Endothelial cell of umbilical vein (primary cell): Measurements from ENCODE around the gene CNEP1R1. TPM values are rescaled to one million over a fixed set of nuclear protein-coding genes. Genes with fewer than 3 reads are reported as not detected.

Source experiments
- BruUV-seq: library from RNA; stranded (reverse); fragments of 400-500 nt; replicated peaks from 2 replicates; lab custom pipeline; 2021; lab: Mats Ljungman, UMichigan
- CTCF ChIA-PET: fragments of 300-600, 350-600 bp; sonication (Branson Sonifier 250); formaldehyde crosslinking; loops from one replicate; lab custom pipeline; 2021; ENCODE audit warnings: antibody characterized with exemption, inconsistent platforms; lab: Charles Lee
- POLR2A ChIA-PET: fragments of 300-600, 350-600 bp; sonication (Branson Sonifier 250); formaldehyde crosslinking; loops from one replicate; lab custom pipeline; 2021; ENCODE audit warnings: antibody characterized with exemption, inconsistent platforms; lab: Charles Lee
- DNase-seq: peaks from one replicate; pipeline ENCODE4 v3.0.0-alpha.2; 2011; ENCODE audit warnings: low read depth, low spot score
- FAIRE-seq: peaks from 2 replicates; lab custom pipeline; 2011; peaks lifted over from hg19 to GRCh38; lab: Jason Lieb, UNC
- H2AFZ ChIP-seq: 2 replicates; pipeline ENCODE4 v1.6.0; 2012; ENCODE audit warnings: low read depth, low read length, control low read depth, inconsistent platforms
- H3K27ac ChIP-seq: 2 replicates; pipeline ENCODE4 v1.5.1; 2011; ENCODE audit warnings: low read depth, mild to moderate bottlenecking, control low read depth, low read length, moderate library complexity; ENCODE audit not compliant: insufficient read depth
- H3K27me3 ChIP-seq, 2 experiments: 2 replicates each; pipeline versions ENCODE4 v1.6.0 to v1.6.1; 2011; ENCODE audit warnings: low read length in 2 of 2, mixed read lengths in 1 of 2; ENCODE audit not compliant: control insufficient read depth in 2 of 2, insufficient read depth in 2 of 2
- H3K36me3 ChIP-seq, 2 experiments: 2 replicates in 1 of 2; 3 replicates in 1 of 2; pipeline ENCODE4 v1.5.1; 2011; ENCODE audit warnings: low read length in 2 of 2, mild to moderate bottlenecking in 1 of 2, moderate library complexity in 1 of 2; ENCODE audit not compliant: control insufficient read depth in 2 of 2, insufficient read depth in 2 of 2; ENCODE audit errors: extremely low read depth in 1 of 2
- H3K4me1 ChIP-seq: 3 replicates; pipeline ENCODE4 v1.5.1; 2011; ENCODE audit warnings: mild to moderate bottlenecking, low read length; ENCODE audit not compliant: control insufficient read depth, insufficient read depth; ENCODE audit errors: extremely low read depth
- H3K4me2 ChIP-seq: 2 replicates; pipeline ENCODE4 v1.6.1; 2011; ENCODE audit warnings: low read length, control low read depth, mixed read lengths; ENCODE audit not compliant: insufficient read depth
- H3K4me3 ChIP-seq, 3 experiments: fragments of 200-600 bp in 1 of 3; sonication (generic), shearing (Covaris generic) in 1 of 3; replicated peaks in 1 of 3; 2 replicates each; pipeline ENCODE4 v1.5.1; 2011 to 2016; ENCODE audit warnings: control low read depth in 3 of 3, low read length in 3 of 3, mild to moderate bottlenecking in 2 of 3, inconsistent platforms in 1 of 3, low read depth in 1 of 3, moderate library complexity in 1 of 3; ENCODE audit not compliant: insufficient read depth in 1 of 3
- H3K79me2 ChIP-seq: 2 replicates; pipeline ENCODE4 v1.6.0; 2012; ENCODE audit warnings: low read length, inconsistent platforms; ENCODE audit not compliant: control insufficient read depth, insufficient read depth
- H3K9ac ChIP-seq: replicated peaks from 2 replicates; pipeline ENCODE3; 2011; ENCODE audit warnings: low read length, control low read depth; ENCODE audit not compliant: insufficient read depth; ENCODE audit errors: extremely low read depth
- H3K9me1 ChIP-seq: replicated peaks from 3 replicates; pipeline ENCODE4 v1.6.0; 2011; ENCODE audit warnings: mild to moderate bottlenecking, low read length; ENCODE audit not compliant: control insufficient read depth, insufficient read depth; ENCODE audit errors: extremely low read depth
- H3K9me3 ChIP-seq: replicated peaks from 2 replicates; pipeline ENCODE4 v1.5.1; 2012; ENCODE audit warnings: low read length, inconsistent platforms; ENCODE audit not compliant: control insufficient read depth, insufficient read depth
- H4K20me1 ChIP-seq: replicated peaks from 2 replicates; pipeline ENCODE3; 2011; ENCODE audit warnings: mild to moderate bottlenecking, low read length; ENCODE audit not compliant: control insufficient read depth, insufficient read depth; ENCODE audit errors: extremely low read depth
- FOS ChIP-seq: IDR thresholded peaks from 2 replicates; pipeline ENCODE4 v1.6.1; 2011; ENCODE audit warnings: mild to moderate bottlenecking, low read length, moderate library complexity, borderline replicate concordance; ENCODE audit not compliant: insufficient read depth
- JUN ChIP-seq: IDR thresholded peaks from 2 replicates; pipeline ENCODE4 v1.6.1; 2011; ENCODE audit warnings: borderline replicate concordance, low read depth; ENCODE audit not compliant: insufficient read length, insufficient read depth
- POLR2AphosphoS5 ChIP-seq: IDR thresholded peaks from 2 replicates; pipeline ENCODE4 v1.6.1; 2012; ENCODE audit warnings: low read depth, mild to moderate bottlenecking, control low read depth, low read length, moderate library complexity; ENCODE audit not compliant: insufficient read depth
- dilution Hi-C: fragments of 300-500 bp; cut with MboI; formaldehyde crosslinking; loops from one replicate; pipeline ENCODE4 v1.15.0; 2019; ENCODE audit warnings: low sequenced_read_pairs; ENCODE audit not compliant: extremely low pct_ligation_motif_present
- intact Hi-C: fragments of 100-400 bp; cut with micrococcal nuclease; formaldehyde crosslinking; loops from one replicate; pipeline ENCODE4 v1.10.0; 2022
- polyA plus RNA-seq, 4 experiments: library from polyadenylated mRNA; depleted of rRNA in 3 of 4; stranded (reverse) in 3 of 4; unstranded in 1 of 4; fragments of >200 nt; gene quantifications; 2 replicates each; pipeline versions ENCODE4 v1.2.1 to v1.2.3, GENCODE V29; 2011 to 2012; ENCODE audit warnings: missing spikeins in 1 of 4
- total RNA-seq: library from RNA; stranded (reverse); gene quantifications from 2 replicates; pipeline ENCODE4 v1.2.3, GENCODE V29; 2021
- TF ChIP-seq, protein P1 (sequence below): IDR thresholded peaks from 2 replicates; pipeline ENCODE4 v1.6.1; 2011; ENCODE audit not compliant: insufficient read depth, insufficient read length
- TF ChIP-seq, protein P2 (sequence below), 2 donors: IDR thresholded peaks; 1 replicate in 1 of 2; 2 replicates in 1 of 2; pipeline ENCODE4 v1.5.1; 2011; ENCODE audit warnings: low read length in 2 of 2, mild to moderate bottlenecking in 2 of 2, moderate library complexity in 2 of 2, control low read depth in 1 of 2, inconsistent platforms in 1 of 2, low read depth in 1 of 2; ENCODE audit not compliant: insufficient read depth in 1 of 2; ENCODE audit errors: extremely low read depth in 1 of 2

The CNEP1R1 gene
- total and polyA plus RNA-seq, 2 donors (not counting 3 experiments of a cell fraction or from before 2014, with no cell fraction given) = 15.3 to 23.2 TPM

DNA sequence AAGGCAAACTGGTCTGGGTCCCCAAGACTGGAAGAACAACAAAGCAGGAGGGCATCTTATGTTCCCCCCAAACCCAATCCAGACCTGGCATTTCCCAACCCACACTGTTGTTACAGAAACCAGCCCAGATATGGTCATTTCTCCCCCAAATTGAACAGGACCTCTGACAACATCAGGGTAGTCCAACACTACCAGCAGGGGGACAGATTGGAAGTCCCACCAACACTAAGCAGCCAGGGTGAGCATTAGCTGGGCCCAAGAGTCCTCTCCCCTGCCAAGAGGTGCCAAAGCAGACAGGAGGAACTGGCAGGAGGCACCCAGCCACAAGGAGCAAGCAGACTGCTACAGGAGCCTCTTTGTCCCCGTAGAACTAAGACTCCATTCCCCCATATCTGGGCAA is 29.3 kb upstream of the CNEP1R1 start:
- Histone ChIP-seq H4K20me1 (no peaks in the 10 kb centered on the region), H3K79me2 (no peaks in the 10 kb centered on the region), H3K9ac (no peak overlapping the region), H3K4me1 (no peaks in the 10 kb centered on the region), H3K27ac (no peak overlapping the region), H3K9me3 (no peaks in the 10 kb centered on the region), H3K36me3 (no peaks in the 10 kb centered on the region), H3K4me3 (no peak overlapping the region), H3K4me2 (no peak overlapping the region), H2AFZ (no peak overlapping the region), H3K9me1 (no peaks in the 10 kb centered on the region), H3K27me3 (peaks cover 0 to 4% of the 10 kb centered on the region in 2 experiments)
- DNase-seq (no peak), FAIRE-seq (no peak)
- dilution Hi-C loops = no loop called here
- ChIA-PET CTCF (interaction anchor here (1.4 kb wide), 1 partner anchor 30 kb away, joined by 5 read pairs; the partner anchor contains the start of gene CNEP1R1), POLR2A (no interaction called here)
- TF ChIP-seq, protein P1, sequence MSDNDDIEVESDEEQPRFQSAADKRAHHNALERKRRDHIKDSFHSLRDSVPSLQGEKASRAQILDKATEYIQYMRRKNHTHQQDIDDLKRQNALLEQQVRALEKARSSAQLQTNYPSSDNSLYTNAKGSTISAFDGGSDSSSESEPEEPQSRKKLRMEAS = no peak
- TF ChIP-seq POLR2AphosphoS5 = no peak
- TF ChIP-seq, protein P2, sequence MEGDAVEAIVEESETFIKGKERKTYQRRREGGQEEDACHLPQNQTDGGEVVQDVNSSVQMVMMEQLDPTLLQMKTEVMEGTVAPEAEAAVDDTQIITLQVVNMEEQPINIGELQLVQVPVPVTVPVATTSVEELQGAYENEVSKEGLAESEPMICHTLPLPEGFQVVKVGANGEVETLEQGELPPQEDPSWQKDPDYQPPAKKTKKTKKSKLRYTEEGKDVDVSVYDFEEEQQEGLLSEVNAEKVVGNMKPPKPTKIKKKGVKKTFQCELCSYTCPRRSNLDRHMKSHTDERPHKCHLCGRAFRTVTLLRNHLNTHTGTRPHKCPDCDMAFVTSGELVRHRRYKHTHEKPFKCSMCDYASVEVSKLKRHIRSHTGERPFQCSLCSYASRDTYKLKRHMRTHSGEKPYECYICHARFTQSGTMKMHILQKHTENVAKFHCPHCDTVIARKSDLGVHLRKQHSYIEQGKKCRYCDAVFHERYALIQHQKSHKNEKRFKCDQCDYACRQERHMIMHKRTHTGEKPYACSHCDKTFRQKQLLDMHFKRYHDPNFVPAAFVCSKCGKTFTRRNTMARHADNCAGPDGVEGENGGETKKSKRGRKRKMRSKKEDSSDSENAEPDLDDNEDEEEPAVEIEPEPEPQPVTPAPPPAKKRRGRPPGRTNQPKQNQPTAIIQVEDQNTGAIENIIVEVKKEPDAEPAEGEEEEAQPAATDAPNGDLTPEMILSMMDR (IDR thresholded peaks at IDR 0.05; ENCODE audit: extremely low read depth in 1 of 2, insufficient read depth in 1 of 2, low read depth in 1 of 2, low read length in 2 of 2) = no peak
- TF ChIP-seq JUN = no peak
- no peak for TF ChIP-seq FOS
- no TSS peak for BruUV-seq
- intact Hi-C loops = no loop called here
